ENCODE data around the gene SEMA6B. TPM values are rescaled to one million over a fixed set of nuclear protein-coding genes. Genes with fewer than 3 reads are reported as not detected.

Gene SEMA6B
- total and polyA plus RNA-seq, 10 of the 15 experiments (the other 5 are each of a cell fraction or from before 2014, with no cell fraction given) = 0.13 TPM; not detected in 9

DNA sequence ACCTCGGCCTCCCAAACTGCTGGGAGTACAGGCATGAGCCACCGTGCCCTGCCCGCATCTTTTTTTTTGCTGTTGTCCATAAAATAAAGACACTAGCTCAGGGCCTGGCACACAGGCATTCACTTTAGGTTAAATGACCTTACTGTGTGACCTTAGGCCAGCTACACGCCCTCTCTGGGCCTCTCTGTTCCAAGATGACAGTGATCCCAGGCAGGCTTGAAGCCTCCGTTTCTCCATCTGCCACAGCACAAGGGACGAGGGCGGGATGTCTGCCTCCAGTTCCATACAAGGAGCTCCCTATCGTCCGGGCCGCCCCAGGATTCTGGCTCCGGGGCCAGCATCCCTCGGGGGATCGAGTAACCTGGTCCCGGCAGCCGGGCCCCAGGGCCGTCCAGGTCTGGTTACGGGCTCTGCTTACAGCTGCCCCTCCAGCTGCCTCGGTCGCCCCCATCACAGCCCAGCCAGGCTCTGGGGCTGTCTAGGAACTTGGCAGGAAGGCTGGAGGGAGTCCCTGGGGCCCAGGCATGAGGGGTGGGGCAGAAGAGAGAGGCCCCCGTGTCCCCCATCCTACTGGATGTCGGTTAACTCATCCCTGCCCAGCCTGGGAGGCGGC, 11.9 kb upstream of the SEMA6B start:
- ChIA-PET POLR2A (interaction anchor here (1.1 kb wide), 1 partner anchor 63 kb away, joined by 3 read pairs; no protein-coding TSS in a partner anchor), SMC1A (ENCODE audit: uncharacterized antibody, unreplicated experiment) (interaction anchor here (1.9 kb wide), 1 partner anchor 65 kb away, joined by 5 read pairs; no protein-coding TSS in a partner anchor), RAD21 (ENCODE audit: unreplicated experiment) (interaction anchor here (1.9 kb wide), 1 partner anchor 65 kb away, joined by 6 read pairs; no protein-coding TSS in a partner anchor), CTCF (interaction anchor here (1.2 to 10.1 kb wide), 3 partner anchors 62 to 97 kb away, joined by 3 to 94 read pairs (median 5); no protein-coding TSS in a partner anchor)
- 48% methylated on average over 19 of the region's 22 CpGs for WGBS (ENCODE audit: insufficient coverage, insufficient replicate concordance, low lambda C conversion rate, missing lambda C conversion rate)
- no peak overlapping the region for H3K27ac ChIP-seq (ENCODE audit: control insufficient read depth, insufficient read depth)
- H3K4me3 ChIP-seq = no peak overlapping the region
- FAIRE-seq = no peak
- ATAC-seq = no peak
- intact Hi-C loops (cut with micrococcal nuclease; ENCODE audit: unreplicated experiment) = no loop called here
- no TSS peak for BruUV-seq (replicated peaks)
- H4K20me1 ChIP-seq (ENCODE audit: control insufficient read depth, insufficient read depth) = no peaks in the 10 kb centered on the region
- no peaks in the 10 kb centered on the region for H3K9me3 ChIP-seq (replicated peaks; ENCODE audit: control insufficient read depth, insufficient read depth, low read length)
- DNase-seq (ENCODE audit: low read depth, low spot score) = no peak
- no peaks in the 10 kb centered on the region for H3K4me1 ChIP-seq (ENCODE audit: control insufficient read depth, insufficient read depth, low read length)
- H2AFZ ChIP-seq (ENCODE audit: control insufficient read depth, low read depth, low read length) = no peak overlapping the region
- no peak for TF ChIP-seq DPF2 (IDR thresholded peaks at IDR 0.05)
- TF ChIP-seq ZBED1 (IDR thresholded peaks at IDR 0.05; ENCODE audit: borderline replicate concordance) = no peak
- TF ChIP-seq RELB (IDR thresholded peaks at IDR 0.05; ENCODE audit: low read depth) = no peak
- TF ChIP-seq CBFB (IDR thresholded peaks at IDR 0.05; ENCODE audit: low read depth) = no peak
- H3K36me3 ChIP-seq (ENCODE audit: control insufficient read depth in 2 of 2, insufficient read depth in 2 of 2, low read length in 1 of 2) = no peaks in the 10 kb centered on the region
- H3K9ac ChIP-seq (ENCODE audit: control insufficient read depth, insufficient read depth, low read length) = no peak overlapping the region
- in situ Hi-C loops (cut with MboI) = no loop called here
- H3K79me2 ChIP-seq (ENCODE audit: control insufficient read depth, insufficient read depth, low read length) = no peaks in the 10 kb centered on the region
- H3K4me2 ChIP-seq (ENCODE audit: control insufficient read depth, insufficient read depth) = no peak overlapping the region
- no peaks in the 10 kb centered on the region for H3K27me3 ChIP-seq (replicated peaks in 1 of 2; ENCODE audit: control insufficient read depth in 2 of 2, insufficient read depth in 2 of 2, low read length in 1 of 2)

DNA sequence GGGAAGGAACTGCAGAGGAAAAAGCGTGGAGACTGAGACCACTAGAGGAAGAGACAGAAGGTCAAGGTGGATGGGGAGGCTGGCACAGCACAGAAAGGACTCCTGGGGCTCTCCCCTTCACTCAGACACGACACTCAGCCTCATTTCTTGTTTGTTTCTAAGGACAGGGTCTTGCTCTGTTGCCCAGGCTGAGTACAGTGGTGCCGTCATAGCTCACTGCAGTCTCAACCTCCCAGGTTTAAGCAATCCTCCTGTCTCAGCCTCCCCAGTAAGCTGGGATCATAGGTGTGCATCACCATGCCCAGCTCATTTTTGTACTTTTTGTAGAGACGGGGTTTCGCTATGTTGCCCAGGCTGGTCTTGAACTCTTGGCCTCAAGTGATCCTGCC, 11.4 kb upstream of the SEMA6B start:
- Histone ChIP-seq H3K4me1 (ENCODE audit: control insufficient read depth, insufficient read depth, low read length) (no peaks in the 10 kb centered on the region), H3K27me3 (replicated peaks in 1 of 2; ENCODE audit: control insufficient read depth in 2 of 2, insufficient read depth in 2 of 2, low read length in 1 of 2) (no peaks in the 10 kb centered on the region), H4K20me1 (ENCODE audit: control insufficient read depth, insufficient read depth) (no peaks in the 10 kb centered on the region), H2AFZ (ENCODE audit: control insufficient read depth, low read depth, low read length) (no peak overlapping the region), H3K9ac (ENCODE audit: control insufficient read depth, insufficient read depth, low read length) (no peak overlapping the region), H3K4me3 (no peak overlapping the region), H3K36me3 (ENCODE audit: control insufficient read depth in 2 of 2, insufficient read depth in 2 of 2, low read length in 1 of 2) (no peaks in the 10 kb centered on the region), H3K9me3 (replicated peaks; ENCODE audit: control insufficient read depth, insufficient read depth, low read length) (no peaks in the 10 kb centered on the region), H3K27ac (ENCODE audit: control insufficient read depth, insufficient read depth) (no peak overlapping the region), H3K4me2 (ENCODE audit: control insufficient read depth, insufficient read depth) (no peak overlapping the region), H3K79me2 (ENCODE audit: control insufficient read depth, insufficient read depth, low read length) (no peaks in the 10 kb centered on the region)
- ChIA-PET CTCF (interaction anchor here (0.6 to 10.1 kb wide), 4 partner anchors 44 to 97 kb away, joined by 3 to 94 read pairs (median 26); no protein-coding TSS in a partner anchor), RAD21 (ENCODE audit: unreplicated experiment) (interaction anchor here (1.9 kb wide), 1 partner anchor 66 kb away, joined by 6 read pairs; no protein-coding TSS in a partner anchor), POLR2A (interaction anchor here (1.1 kb wide), 1 partner anchor 63 kb away, joined by 3 read pairs; no protein-coding TSS in a partner anchor), SMC1A (ENCODE audit: uncharacterized antibody, unreplicated experiment) (interaction anchor here (1.9 kb wide), 1 partner anchor 66 kb away, joined by 5 read pairs; no protein-coding TSS in a partner anchor)
- intact Hi-C loops (cut with micrococcal nuclease; ENCODE audit: unreplicated experiment) (no loop called here), in situ Hi-C loops (cut with MboI) (no loop called here)
- ATAC-seq = no peak
- no peak for TF ChIP-seq TAF1 (IDR thresholded peaks at IDR 0.05; ENCODE audit: borderline replicate concordance, low read depth, low read length)
- TF ChIP-seq PKNOX1 (IDR thresholded peaks at IDR 0.05) = no peak
- no peak for TF ChIP-seq SUPT20H (IDR thresholded peaks at IDR 0.05; ENCODE audit: borderline replicate concordance, control insufficient read depth, low read depth, low read length)
- no peak for TF ChIP-seq FOXM1 (IDR thresholded peaks at IDR 0.05; ENCODE audit: low read depth, low read length)
- no peak for TF ChIP-seq ATF7 (IDR thresholded peaks at IDR 0.05; ENCODE audit: low read depth)
- BruUV-seq (replicated peaks) = no TSS peak
- DNase-seq (ENCODE audit: low read depth, low spot score) = no peak
- whole genome bisulfite sequencing (ENCODE audit: insufficient coverage, insufficient replicate concordance, low lambda C conversion rate, missing lambda C conversion rate) = 30% methylated on average over 5 of the region's 5 CpGs
- no peak for FAIRE-seq

Data from GM12878 (cell line).